Dendritic cell treated with granulocyte-macrophage colony-stimulating factor and Interleukin-4, amounts not matched to agents 40 ng/mL and 50 ng/mL, for 4 days (primary cell): ENCODE results near the gene GPS2.

Experiments
- H3K27ac Mint-ChIP-seq: one replicate; pipeline ENCODE4 v1.8.0; 2022; ENCODE audit warnings: mild to moderate bottlenecking, mixed read lengths
- H3K27me3 Mint-ChIP-seq: one replicate; pipeline ENCODE4 v1.8.0; 2022; ENCODE audit warnings: mild to moderate bottlenecking, mixed read lengths
- H3K36me3 Mint-ChIP-seq: one replicate; pipeline ENCODE4 v1.8.0; 2022; ENCODE audit warnings: low read depth, mixed read lengths
- H3K4me1 Mint-ChIP-seq: one replicate; pipeline ENCODE4 v1.8.0; 2022; ENCODE audit warnings: low read depth, mixed read lengths
- H3K4me3 Mint-ChIP-seq: one replicate; pipeline ENCODE4 v1.8.0; 2022; ENCODE audit warnings: mild to moderate bottlenecking, moderate library complexity, mixed read lengths
- H3K9me3 Mint-ChIP-seq: one replicate; pipeline ENCODE4 v1.8.0; 2022; ENCODE audit warnings: mixed read lengths
- intact Hi-C: fragments of 100-400 bp; cut with micrococcal nuclease; formaldehyde crosslinking; loops from one replicate; pipeline ENCODE4 v1.15.0; 2022

The GPS2 gene

DNA sequence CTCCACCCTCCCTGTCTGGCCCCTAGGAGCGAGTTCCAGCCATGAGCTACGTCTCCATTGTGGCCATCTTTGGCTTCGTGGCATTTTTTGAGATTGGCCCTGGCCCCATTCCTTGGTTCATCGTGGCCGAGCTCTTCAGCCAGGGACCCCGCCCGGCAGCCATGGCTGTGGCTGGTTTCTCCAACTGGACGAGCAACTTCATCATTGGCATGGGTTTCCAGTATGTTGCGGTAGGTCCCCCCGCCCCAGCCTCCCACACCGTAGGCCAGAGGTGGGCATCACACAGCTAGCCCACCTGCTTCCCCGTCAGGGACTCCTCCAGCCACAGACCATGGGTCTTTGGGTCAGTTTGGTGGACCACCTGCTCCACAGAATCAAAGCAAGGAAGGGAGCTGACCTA is 29.5 kb downstream of the GPS2 start:
- Mint-ChIP-seq H3K9me3 (no peaks in the 10 kb centered on the region), H3K4me1 (peaks cover 36% of the 10 kb centered on the region), H3K36me3 (no peaks in the 10 kb centered on the region), H3K27me3 (peaks cover 94% of the 10 kb centered on the region), H3K4me3 (no peak overlapping the region), H3K27ac (no peak overlapping the region)
- intact Hi-C loops, result loop anchor here (10.0 kb wide), 1 partner anchor 49 kb away; the partner anchor contains the start of gene ACAP1

DNA sequence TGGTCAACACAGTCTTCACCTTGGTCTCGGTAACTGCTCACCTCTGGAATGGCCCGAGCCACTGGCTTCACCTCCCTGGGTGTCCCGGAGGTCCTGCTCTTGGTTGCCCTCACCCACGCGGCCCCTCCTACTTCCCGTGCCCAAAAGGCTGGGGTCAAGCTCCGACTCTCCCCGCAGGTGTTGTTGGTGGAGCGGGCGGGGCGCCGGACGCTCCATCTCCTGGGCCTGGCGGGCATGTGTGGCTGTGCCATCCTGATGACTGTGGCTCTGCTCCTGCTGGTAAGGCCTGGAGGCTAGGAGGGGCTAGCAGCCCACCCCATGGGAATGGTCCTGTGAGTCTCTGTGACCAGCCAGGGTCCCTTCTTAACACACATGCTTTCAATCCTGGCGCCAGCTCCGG is 30.2 kb downstream of the GPS2 start:
- intact Hi-C loops, result loop anchor here (5.0 to 10.0 kb wide), 2 partner anchors 43 to 50 kb away; partner anchors contain the start of genes ACAP1 and GABARAP
- Mint-ChIP-seq H3K27me3 (peaks cover 93% of the 10 kb centered on the region), H3K4me3 (no peak overlapping the region), H3K27ac (no peak overlapping the region), H3K4me1 (peaks cover 44% of the 10 kb centered on the region), H3K36me3 (no peaks in the 10 kb centered on the region), H3K9me3 (no peaks in the 10 kb centered on the region)

DNA sequence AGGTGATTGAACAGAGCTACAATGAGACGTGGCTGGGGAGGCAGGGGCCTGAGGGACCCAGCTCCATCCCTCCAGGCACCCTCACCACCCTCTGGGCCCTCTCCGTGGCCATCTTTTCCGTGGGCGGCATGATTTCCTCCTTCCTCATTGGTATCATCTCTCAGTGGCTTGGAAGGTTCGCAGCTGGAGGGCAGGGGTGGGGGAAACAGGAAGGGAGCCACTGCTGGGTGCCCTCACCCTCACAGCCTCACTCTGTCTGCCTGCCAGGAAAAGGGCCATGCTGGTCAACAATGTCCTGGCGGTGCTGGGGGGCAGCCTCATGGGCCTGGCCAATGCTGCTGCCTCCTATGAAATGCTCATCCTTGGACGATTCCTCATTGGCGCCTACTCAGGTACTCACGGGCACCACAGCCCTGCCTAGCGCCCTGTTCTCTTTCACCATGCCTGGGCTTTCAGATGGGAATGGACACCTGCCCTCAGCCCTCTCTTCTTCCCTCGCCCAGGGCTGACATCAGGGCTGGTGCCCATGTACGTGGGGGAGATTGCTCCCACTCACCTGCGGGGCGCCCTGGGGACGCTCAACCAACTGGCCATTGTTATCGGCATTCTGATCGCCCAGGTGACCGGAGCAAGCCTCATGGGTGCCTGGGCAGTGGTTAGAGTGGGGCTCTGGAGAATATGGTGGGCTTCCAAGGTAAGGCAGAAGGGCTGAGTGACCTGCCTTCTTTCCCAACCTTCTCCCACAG is 31.5 kb downstream of the GPS2 start:
- H3K36me3 Mint-ChIP-seq, result no peaks in the 10 kb centered on the region
- intact Hi-C loops, result loop anchor here (5.0 to 10.0 kb wide), 2 partner anchors 41 to 51 kb away; partner anchors contain the start of genes ACAP1 and GABARAP
- peak overlapping the region; percentile 57 for H3K27ac Mint-ChIP-seq
- no peaks in the 10 kb centered on the region for H3K9me3 Mint-ChIP-seq
- H3K4me1 Mint-ChIP-seq, result peaks cover 47% of the 10 kb centered on the region
- H3K4me3 Mint-ChIP-seq, result no peak overlapping the region
- peaks cover 97% of the 10 kb centered on the region for H3K27me3 Mint-ChIP-seq

DNA sequence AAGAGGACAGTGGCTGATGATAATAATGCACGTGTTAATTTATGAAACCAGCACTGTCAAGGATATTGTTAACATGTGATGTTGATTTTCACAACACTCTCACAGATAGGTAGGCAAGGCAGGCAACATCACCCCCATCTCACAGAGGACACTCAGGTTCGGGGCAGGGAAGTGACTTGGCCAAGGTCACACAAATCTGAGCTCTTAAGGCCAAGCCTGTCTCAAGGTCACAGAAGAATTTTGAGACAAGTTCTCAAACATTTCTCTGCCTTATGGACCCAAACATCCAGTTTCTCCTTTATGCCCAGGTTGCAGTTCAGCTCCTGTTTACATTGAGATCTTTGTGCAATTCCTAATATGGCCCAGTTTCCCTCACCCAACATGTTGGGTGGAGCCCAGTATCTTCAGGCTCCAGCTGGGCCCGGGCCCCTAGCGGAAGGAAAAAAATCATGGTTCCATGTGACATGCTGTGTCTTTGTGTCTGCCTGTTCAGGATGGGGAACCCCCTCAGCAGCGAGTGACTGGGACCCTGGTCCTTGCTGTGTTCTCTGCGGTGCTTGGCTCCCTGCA is 32.3 kb downstream of the GPS2 start:
- Mint-ChIP-seq H3K9me3 (no peaks in the 10 kb centered on the region), H3K27ac (peak overlapping the region; percentile 57), H3K4me3 (no peak overlapping the region), H3K4me1 (peaks cover 47% of the 10 kb centered on the region), H3K36me3 (no peaks in the 10 kb centered on the region), H3K27me3 (peaks cover 92% of the 10 kb centered on the region)
- intact Hi-C loops, result loop anchor here (5.0 to 10.0 kb wide), 2 partner anchors 41 to 52 kb away; partner anchors contain the start of genes ACAP1 and GABARAP

DNA sequence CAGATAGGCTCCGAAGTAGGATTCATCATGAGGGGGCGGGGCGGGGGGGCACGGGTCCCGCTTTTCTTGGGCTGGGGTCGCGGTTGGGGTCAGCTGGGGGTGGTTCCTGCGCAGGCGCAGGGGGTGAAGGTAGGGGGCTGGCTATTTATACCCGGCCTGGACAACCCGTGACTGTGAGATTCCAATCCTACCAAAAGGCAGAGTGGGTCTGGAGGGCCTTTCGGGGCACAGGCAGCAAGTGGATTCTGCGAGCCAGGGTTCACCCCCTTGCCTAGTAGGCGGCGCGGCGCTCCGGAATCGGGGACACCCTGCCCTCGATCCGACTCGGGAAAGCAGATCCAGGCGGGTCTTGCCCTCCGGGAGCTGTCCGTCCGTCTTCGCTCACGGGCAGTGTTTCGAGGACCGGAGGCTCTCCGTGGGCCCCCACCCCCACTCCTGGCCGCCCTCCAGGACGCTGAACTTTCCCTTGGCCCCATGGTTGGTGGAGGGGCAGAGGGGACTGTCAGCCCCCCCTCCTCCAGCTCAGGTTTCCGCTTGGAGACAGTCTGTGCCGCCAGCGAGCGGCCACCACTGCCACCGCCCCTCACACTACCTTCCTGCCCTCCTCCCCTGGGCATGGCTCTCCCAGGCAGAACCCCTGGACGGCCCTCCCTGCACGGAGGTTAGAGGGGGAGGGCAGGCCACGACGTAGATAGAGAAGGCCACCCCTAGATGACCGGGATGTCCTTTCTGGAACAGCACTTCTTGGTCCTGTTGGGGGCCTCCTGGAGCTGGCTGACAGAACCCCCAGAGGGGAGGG is 33.0 kb downstream of the GPS2 start:
- Mint-ChIP-seq H3K36me3 (no peaks in the 10 kb centered on the region), H3K9me3 (no peaks in the 10 kb centered on the region), H3K27me3 (peaks cover 89% of the 10 kb centered on the region), H3K4me1 (peaks cover 47% of the 10 kb centered on the region), H3K4me3 (peak overlapping the region; percentile 73), H3K27ac (peak overlapping the region; percentile 57)
- intact Hi-C loops, result loop anchor here (1.0 to 10.0 kb wide), 3 partner anchors 30 to 53 kb away; partner anchors contain the start of genes ACAP1, ELP5 and GABARAP

DNA sequence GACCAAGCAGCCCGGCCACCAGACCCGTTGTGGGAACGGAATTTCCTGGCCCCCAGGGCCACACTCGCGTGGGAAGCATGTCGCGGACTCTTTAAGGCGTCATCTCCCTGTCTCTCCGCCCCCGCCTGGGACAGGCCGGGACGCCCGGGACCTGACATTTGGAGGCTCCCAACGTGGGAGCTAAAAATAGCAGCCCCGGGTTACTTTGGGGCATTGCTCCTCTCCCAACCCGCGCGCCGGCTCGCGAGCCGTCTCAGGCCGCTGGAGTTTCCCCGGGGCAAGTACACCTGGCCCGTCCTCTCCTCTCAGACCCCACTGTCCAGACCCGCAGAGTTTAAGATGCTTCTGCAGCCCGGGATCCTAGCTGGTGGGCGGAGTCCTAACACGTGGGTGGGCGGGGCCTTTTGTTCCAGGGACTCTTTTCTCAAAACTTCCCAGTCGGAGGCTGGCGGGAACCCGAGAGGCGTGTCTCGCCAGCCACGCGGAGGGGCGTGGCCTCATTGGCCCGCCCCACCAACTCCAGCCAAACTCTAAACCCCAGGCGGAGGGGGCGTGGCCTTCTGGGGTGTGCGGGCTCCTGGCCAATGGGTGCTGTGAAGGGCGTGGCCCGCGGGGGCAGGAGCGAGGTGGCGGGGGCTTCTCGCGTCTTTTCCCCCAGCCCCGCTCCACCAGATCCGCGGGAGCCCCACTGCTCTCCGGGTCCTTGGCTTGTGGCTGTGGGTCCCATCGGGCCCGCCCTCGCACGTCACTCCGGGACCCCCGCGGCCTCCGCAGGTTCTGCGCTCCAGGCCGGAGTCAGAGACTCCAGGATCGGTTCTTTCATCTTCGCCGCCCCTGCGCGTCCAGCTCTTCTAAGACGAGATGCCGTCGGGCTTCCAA is 33.8 kb downstream of the GPS2 start, which contains the start of gene SLC2A4:
SLC2A4 (plus strand) TSS at position 645 of the 879 bp plus-strand sequence; CDS start at position 862, 217 bp downstream.
- Mint-ChIP-seq H3K27ac (peak within 1 kb of the TSS; percentile 57), H3K4me1 (peaks cover 47% of the 10 kb centered on the region), H3K27me3 (peaks cover 81% of the 10 kb centered on the region), H3K4me3 (peak within 1 kb of the TSS; percentile 73), H3K36me3 (no peaks in the 10 kb centered on the region), H3K9me3 (no peaks in the 10 kb centered on the region)
- intact Hi-C loops, result loop anchor here (1.0 to 10.0 kb wide), 3 partner anchors 29 to 53 kb away; partner anchors contain the start of genes ACAP1, ELP5 and GABARAP

DNA sequence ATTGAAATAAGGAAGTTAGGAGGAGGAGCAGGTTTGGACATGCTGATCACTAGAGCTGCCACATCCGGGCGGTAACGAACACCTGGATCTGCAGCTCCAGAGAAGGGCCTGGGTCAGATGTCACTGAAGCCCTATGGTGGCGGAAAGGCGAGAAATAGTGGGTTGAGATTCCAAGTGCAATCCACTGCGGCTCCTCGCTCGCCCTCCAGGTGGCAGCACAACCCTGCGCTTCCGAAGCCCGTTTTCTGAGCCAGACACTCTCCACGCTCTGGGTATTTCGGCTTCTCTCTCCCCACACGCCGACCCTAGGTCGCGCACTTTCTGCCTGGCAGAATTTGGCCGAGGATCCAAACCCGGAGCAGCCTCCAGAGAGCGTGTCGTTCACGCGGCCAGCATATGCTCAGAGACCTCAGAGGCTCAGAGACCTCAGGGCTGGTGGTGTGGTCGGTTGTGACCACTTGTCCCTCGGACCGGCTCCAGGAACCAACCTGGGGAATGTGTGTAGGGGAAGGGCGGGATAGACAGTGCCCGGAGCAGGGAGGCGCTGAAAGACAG is 34.6 kb downstream of the GPS2 start:
- Mint-ChIP-seq H3K9me3 (no peaks in the 10 kb centered on the region), H3K4me3 (peak overlapping the region; percentile 73), H3K27me3 (peaks cover 75% of the 10 kb centered on the region), H3K4me1 (peaks cover 47% of the 10 kb centered on the region), H3K27ac (peak overlapping the region; percentile 46), H3K36me3 (no peaks in the 10 kb centered on the region)
- intact Hi-C loops, result loop anchor here (1.0 to 10.0 kb wide), 4 partner anchors 16 to 54 kb away; partner anchors contain the start of genes ACAP1, ELP5 and GABARAP

DNA sequence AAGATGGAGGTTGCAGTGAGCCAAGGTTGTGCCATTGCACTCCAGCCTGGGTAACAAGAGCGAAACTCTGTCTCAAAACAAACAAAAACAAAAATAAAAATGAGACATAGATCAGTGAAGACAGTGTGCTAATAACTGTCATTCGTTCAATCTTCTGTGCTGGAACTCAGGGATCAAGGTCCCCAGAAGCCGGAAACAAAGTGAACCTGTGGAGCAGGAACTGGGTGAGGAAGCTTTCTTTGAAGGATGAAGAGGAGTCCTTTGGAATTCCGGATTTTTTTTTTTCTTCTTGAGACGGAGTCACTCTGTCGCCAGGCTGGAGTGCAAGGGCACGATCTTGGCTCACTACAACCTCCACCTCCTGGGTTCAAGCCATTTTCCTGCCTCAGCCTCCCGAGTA is 35.7 kb downstream of the GPS2 start:
- H3K27ac Mint-ChIP-seq, result no peak overlapping the region
- H3K4me1 Mint-ChIP-seq, result peaks cover 47% of the 10 kb centered on the region
- intact Hi-C loops, result no loop called here
- peaks cover 67% of the 10 kb centered on the region for H3K27me3 Mint-ChIP-seq
- H3K9me3 Mint-ChIP-seq, result no peaks in the 10 kb centered on the region
- no peaks in the 10 kb centered on the region for H3K36me3 Mint-ChIP-seq
- H3K4me3 Mint-ChIP-seq, result no peak overlapping the region

DNA sequence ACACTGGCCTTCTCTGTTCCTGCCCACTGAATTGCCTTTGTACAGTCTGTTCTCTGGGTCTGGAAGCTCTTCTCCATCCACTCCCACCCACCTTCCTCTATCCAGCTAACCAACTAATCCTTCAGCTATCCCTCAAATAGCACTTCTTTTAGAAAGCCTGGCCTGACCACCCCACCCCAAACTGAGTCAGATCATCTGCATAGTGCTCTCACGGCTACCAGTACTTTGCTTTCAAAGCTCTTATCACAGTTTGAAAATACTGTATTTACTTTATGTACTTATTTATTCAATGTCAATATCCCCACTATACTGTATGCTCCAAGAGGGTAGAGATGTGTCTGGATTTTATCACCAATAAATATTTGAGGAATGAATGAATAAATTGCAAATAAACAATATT is 48.4 kb downstream of the GPS2 start:
- H3K36me3 Mint-ChIP-seq, result no peaks in the 10 kb centered on the region
- no peak overlapping the region for H3K4me3 Mint-ChIP-seq
- intact Hi-C loops, result no loop called here
- peaks cover 42% of the 10 kb centered on the region for H3K27me3 Mint-ChIP-seq
- no peak overlapping the region for H3K27ac Mint-ChIP-seq
- peaks cover 40% of the 10 kb centered on the region for H3K4me1 Mint-ChIP-seq
- no peaks in the 10 kb centered on the region for H3K9me3 Mint-ChIP-seq

DNA sequence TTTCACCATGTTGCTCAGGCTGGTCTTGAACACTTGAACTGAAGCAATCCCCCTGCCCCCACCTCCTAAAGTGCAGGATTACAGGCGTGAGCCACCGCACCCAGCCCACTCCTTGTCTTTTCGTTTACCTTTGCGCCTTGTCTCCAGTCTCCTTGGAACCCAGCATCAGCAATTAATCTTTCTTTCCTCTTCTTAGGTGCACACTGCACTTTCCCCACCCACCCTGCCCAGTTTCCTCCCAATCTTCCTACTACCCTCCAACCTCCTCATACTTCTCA is 51.4 kb downstream of the GPS2 start:
- intact Hi-C loops, result no loop called here
- Mint-ChIP-seq H3K27me3 (peaks cover 48% of the 10 kb centered on the region), H3K27ac (peak overlapping the region; percentile 66), H3K4me1 (peaks cover 45% of the 10 kb centered on the region), H3K4me3 (no peak overlapping the region), H3K9me3 (no peaks in the 10 kb centered on the region), H3K36me3 (peaks cover 5% of the 10 kb centered on the region)

DNA sequence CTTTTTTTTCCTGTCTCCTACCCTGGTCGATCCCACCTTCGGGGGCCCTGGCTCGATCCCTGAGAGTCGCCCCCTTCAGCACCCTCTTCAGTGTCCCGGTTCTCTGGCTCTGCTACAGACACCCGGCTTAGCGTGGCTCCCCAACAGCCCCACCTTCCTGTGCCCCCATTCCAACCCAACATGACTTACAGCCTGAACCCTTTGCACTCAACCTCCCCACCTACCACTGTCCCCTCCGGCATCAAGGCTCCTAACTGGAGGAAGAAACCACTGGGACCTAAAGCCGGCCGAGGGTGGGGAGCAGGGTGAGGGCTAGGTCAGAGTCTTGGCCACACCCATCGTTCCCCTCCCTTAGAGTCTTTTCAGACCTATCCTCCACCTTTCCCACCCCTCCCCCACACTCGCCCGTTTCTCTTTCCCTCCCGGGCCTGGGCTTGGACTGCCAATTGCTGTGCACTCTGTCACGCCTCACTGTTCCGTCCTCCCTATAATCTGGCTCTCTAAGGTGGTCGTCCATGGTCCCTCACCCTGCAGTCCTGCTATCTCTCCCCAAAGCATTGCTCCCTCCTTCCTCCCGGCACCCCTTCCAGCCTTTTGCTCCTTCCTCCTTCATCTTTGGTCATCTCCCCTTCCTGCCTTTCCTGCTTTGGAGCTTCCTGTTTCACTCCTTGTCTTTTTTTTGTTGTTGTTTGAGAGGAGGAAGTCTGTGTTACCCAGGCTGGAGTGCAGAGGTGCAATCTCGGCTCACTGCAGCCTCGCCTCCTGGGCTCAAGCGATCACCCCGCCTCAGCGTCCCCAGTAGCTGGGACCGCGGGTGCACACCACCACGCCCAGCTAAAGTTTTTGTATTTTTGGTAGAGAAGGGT is 52.0 kb downstream of the GPS2 start:
- H3K36me3 Mint-ChIP-seq, result peaks cover 11% of the 10 kb centered on the region
- peaks cover 51% of the 10 kb centered on the region for H3K4me1 Mint-ChIP-seq
- no peaks in the 10 kb centered on the region for H3K9me3 Mint-ChIP-seq
- peak overlapping the region; percentile 67 for H3K4me3 Mint-ChIP-seq
- H3K27me3 Mint-ChIP-seq, result peaks cover 48% of the 10 kb centered on the region
- intact Hi-C loops, result no loop called here
- peak overlapping the region; percentile 66 for H3K27ac Mint-ChIP-seq
